Heart left ventricle (tissue), 13 donors: ENCODE results near the gene SLC16A14.

Source experiments
- POLR2A ChIP-seq, 2 donors: fragments of 450-650 bp; IDR thresholded peaks; one replicate each; pipeline ENCODE4 v1.6.1; 2017; ENCODE audit warnings: antibody characterized with exemption in 2 of 2, mild to moderate bottlenecking in 2 of 2, moderate library complexity in 2 of 2
- TF ChIP-seq, protein P1 (sequence below), 12 donors: fragments of 200-600 bp; sonication (generic) in 4 of 12; IDR thresholded peaks; one replicate each; pipeline versions ENCODE4 v1.5.0 to v1.8.0; 2018 to 2022; ENCODE audit warnings: antibody characterized with exemption in 12 of 12, mild to moderate bottlenecking in 5 of 12
- donor health status: ischemic (EF 13 %, LVEDD 7.1; RV severe dilation, severe dysfunction).
- donor health status: DM: no; HTN: yes; CAD: no.
- donor health status: DM: no; HTN: no; CAD: no.
- donor health status: ischemic (EF 25% LVEDD 6.9; RV normal size, moderate dysfunction).
- donor health status: ischemic (EF 25% LVEDD 5.7; RV mildly dilated, moderate dysfunction).
- donor health status: ischemic (EF 35%, LVEDD 5.7; RV mildly dilated, moderate dysfunction).
- donor health status: nonischemic (EF 11% LVEDD 7.7; RV severe dilation, severe dysfunction).
- donor health status: DM: yes; HTN: yes; CAD: no.
- donor health status: PGD.
- donor health status: ischemic (EF 29% LVEDD 5.4; RV normal size, mild dysfunction).
- donor health status: nonischemic (EF 23%, LVEDD 6.1; RV moderate dilation, normal function).

DNA sequence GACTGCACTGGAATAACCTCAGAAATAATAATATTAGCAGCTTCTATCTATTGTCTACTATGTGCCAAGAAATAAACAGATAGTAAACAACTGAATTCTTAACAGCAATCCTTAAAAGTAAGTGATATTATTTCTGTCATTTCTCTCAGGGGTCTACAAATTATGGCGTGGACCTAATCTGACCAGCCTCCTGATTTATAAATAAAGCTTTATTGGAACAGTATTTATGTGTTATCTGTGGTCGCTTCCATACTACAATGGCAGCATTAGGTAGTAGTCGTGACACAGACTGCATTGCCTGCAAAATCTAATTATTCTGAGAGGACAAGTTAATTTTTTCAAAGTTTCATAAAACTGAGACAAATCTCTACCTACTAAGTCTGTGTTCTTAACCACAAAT, 49.0 kb downstream of the SLC16A14 start:
- no peak for TF ChIP-seq POLR2A (IDR thresholded peaks at IDR 0.05)
- TF ChIP-seq, protein P1, sequence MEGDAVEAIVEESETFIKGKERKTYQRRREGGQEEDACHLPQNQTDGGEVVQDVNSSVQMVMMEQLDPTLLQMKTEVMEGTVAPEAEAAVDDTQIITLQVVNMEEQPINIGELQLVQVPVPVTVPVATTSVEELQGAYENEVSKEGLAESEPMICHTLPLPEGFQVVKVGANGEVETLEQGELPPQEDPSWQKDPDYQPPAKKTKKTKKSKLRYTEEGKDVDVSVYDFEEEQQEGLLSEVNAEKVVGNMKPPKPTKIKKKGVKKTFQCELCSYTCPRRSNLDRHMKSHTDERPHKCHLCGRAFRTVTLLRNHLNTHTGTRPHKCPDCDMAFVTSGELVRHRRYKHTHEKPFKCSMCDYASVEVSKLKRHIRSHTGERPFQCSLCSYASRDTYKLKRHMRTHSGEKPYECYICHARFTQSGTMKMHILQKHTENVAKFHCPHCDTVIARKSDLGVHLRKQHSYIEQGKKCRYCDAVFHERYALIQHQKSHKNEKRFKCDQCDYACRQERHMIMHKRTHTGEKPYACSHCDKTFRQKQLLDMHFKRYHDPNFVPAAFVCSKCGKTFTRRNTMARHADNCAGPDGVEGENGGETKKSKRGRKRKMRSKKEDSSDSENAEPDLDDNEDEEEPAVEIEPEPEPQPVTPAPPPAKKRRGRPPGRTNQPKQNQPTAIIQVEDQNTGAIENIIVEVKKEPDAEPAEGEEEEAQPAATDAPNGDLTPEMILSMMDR (IDR thresholded peaks at IDR 0.05), result no peak
